Fibroblast of villous mesenchyme (primary cell): ENCODE data around the gene ARF4. TPM values are rescaled to one million over a fixed set of nuclear protein-coding genes. Genes with fewer than 3 reads are reported as not detected.
A peak's percentile ranks its signal among the peaks of the same experiment; 100 is the strongest.
"Not testable (repeated sequence)": the region's sequence is repeated elsewhere in the genome, so short reads cannot be mapped to it uniquely, and the experiment has no call there.

Source experiments
- DNase-seq: peaks from one replicate; pipeline ENCODE4 v3.0.0-alpha.2; 2010; ENCODE audit warnings: low read depth
- H3K4me3 ChIP-seq: 2 replicates; pipeline ENCODE4 v1.5.1; 2011; ENCODE audit warnings: low read depth, mild to moderate bottlenecking, low read length
- total RNA-seq: library from RNA; depleted of rRNA; stranded (reverse); fragments of >200 nt; gene quantifications from 2 replicates; pipeline ENCODE4 v1.2.3, GENCODE V29; 2012
- TF ChIP-seq, protein P1 (sequence below): IDR thresholded peaks from 2 replicates; pipeline ENCODE4 v1.5.1; 2012; ENCODE audit warnings: low read depth, mild to moderate bottlenecking, low read length; ENCODE audit not compliant: insufficient read depth

The ARF4 gene
- 365 and 531 TPM in 2 replicates for total RNA-seq

DNA sequence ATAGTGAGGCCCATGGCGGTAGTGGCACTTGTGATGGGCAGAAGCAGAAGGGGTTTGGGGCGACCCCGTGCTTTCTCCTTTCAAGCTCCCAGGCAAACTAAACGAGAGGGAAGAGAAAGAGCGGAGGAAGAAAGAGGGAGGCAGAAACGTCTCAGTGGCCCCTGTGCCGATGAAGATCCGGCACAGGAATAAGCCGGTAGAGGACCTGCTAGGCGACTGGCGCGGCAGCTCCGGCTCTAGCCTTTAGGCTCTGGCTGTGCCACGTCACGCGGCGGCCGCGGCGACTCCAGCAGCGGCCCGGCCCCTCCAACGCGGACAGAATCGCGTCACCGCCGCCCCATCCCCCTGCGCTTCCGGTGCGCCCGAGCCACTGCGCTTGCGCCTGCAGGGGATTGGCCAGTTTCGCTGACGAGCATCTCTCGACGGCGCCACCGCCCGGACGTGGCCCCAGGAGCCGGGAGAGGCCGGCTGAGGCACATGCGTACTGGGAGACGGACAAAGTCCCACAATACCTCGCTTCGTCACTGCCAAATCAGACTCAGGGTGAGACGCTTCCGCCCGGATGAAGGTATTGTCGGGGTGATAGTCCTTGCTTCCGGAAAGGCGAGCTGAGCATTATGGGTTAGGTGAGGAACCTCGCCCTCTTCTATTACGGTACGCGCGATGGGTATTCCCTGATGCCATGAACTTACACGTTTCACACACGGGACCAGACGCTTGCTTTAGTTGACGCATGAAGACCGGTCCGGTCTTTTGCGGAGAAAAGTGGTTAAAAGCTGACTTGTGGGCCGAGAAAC is at the start of gene ARF4:
Gene ARF4, minus strand, starts transcription at position 218 of the 797 bp plus-strand sequence. Its CDS starts 204 bp downstream, at position 14.
- TF ChIP-seq, protein P1, sequence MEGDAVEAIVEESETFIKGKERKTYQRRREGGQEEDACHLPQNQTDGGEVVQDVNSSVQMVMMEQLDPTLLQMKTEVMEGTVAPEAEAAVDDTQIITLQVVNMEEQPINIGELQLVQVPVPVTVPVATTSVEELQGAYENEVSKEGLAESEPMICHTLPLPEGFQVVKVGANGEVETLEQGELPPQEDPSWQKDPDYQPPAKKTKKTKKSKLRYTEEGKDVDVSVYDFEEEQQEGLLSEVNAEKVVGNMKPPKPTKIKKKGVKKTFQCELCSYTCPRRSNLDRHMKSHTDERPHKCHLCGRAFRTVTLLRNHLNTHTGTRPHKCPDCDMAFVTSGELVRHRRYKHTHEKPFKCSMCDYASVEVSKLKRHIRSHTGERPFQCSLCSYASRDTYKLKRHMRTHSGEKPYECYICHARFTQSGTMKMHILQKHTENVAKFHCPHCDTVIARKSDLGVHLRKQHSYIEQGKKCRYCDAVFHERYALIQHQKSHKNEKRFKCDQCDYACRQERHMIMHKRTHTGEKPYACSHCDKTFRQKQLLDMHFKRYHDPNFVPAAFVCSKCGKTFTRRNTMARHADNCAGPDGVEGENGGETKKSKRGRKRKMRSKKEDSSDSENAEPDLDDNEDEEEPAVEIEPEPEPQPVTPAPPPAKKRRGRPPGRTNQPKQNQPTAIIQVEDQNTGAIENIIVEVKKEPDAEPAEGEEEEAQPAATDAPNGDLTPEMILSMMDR = no peak
- peak within 1 kb of the TSS; percentile 100 for H3K4me3 ChIP-seq

GRCh38 chr3:57646723-57647122 is 49.6 kb upstream of the ARF4 start:
- TF ChIP-seq, protein P1 = peak; percentile 21
- peak; percentile 69 for DNase-seq
- H3K4me3 ChIP-seq = no peak overlapping the region

More for the DNA sequence above, at the start of gene ARF4:
- DNase-seq = peak; percentile 100

DNA sequence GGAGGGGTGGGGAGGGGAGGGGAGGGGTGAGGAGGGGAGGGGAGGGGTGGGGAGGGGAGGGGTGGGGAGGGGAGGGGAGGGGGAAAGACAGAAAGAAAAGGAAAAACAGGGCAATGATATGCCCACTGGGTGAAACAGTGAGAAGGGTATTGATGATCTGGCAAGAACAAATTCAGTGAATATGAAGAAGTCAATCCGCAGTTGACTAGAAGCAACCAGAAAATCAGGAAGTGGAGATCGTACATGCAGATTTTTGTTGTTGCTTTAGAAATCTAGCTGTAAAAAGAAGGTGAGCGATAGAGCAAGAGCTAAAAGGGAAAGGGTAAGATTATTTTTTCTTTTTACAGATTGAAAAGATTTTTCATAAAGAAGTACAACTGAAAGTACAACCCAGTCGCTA is 47.6 kb upstream of the ARF4 start:
- no peak overlapping the region for H3K4me3 ChIP-seq
- DNase-seq = no peak
- TF ChIP-seq, protein P1 = no peak

DNA sequence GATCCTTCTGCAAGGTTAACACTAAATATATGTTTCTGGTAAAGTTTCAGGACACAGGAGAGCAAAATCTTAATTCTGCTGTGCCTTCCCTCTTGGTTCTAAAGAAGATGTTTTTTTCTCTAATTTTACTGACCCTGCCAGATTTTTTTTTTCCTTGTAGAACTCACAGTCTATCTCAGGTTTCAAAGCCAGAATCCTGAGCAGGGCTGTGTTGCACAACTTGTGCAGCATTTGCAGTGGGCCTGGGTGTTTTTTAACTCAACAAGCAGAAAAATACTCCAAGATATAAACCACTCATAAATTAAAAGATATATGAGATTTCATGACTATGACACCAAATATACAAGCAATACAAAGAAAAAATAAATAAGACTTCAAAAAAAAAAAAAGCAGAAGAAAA is 40.2 kb upstream of the ARF4 start:
- TF ChIP-seq, protein P1 = no peak
- DNase-seq = peak; percentile 33

GRCh38 chr3:57634259-57634658 is 37.1 kb upstream of the ARF4 start:
- DNase-seq, H3K4me3 ChIP-seq: not testable (repeated sequence)

More for the DNA sequence above, 40.2 kb upstream of the ARF4 start:
- H3K4me3 ChIP-seq = no peak overlapping the region

DNA sequence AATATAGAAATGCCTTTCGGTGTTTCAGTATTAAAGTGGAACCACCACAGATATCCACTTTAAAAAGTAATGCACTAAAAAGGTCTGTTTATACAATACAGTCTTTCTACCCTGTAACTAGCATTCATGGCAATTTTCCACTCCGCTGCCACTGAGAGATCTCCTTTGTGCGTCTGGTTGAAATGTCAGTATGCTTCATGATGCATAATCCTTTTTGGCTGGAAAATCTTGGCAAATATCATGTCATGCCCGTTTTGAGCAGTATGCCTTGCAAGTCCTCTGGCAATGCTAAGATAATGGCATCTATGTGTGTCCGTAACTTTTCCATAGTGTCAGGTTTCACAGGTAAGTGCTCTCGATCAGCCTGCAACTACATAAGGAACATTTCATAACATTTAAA is 30.8 kb upstream of the ARF4 start:
- no peak overlapping the region for H3K4me3 ChIP-seq
- TF ChIP-seq, protein P1 = no peak
- DNase-seq = no peak

GRCh38 chr3:57624801-57625200 is 27.7 kb upstream of the ARF4 start:
- TF ChIP-seq, protein P1 = no peak
- H3K4me3 ChIP-seq = no peak overlapping the region
- DNase-seq = no peak
